KMS-11 (cell line): Measurements from ENCODE around the gene ABITRAM.

ENCODE experiments used
- H2AFZ ChIP-seq: fragments of 200-600 bp; sonication (generic); 2 replicates; pipeline ENCODE4 v1.6.1; 2016; ENCODE audit warnings: antibody characterized with exemption, mixed run types, low read depth
- H3K27ac ChIP-seq: fragments of 200-600 bp; sonication (generic); 2 replicates; pipeline ENCODE4 v1.6.1; 2016; ENCODE audit warnings: mild to moderate bottlenecking, mixed run types
- H3K27me3 ChIP-seq: fragments of 200-600 bp; sonication (generic); 2 replicates; pipeline ENCODE4 v1.6.1; 2017; ENCODE audit warnings: mild to moderate bottlenecking, low read depth, mixed run types, moderate library complexity; ENCODE audit not compliant: insufficient read depth
- H3K36me3 ChIP-seq: fragments of 200-600 bp; sonication (generic); 2 replicates; pipeline ENCODE4 v1.6.1; 2017; ENCODE audit warnings: mild to moderate bottlenecking, mixed run types; ENCODE audit not compliant: insufficient read depth
- H3K4me1 ChIP-seq: fragments of 200-600 bp; sonication (generic); 2 replicates; pipeline ENCODE4 v1.6.1; 2016; ENCODE audit warnings: mild to moderate bottlenecking, low read depth, mixed run types; ENCODE audit not compliant: poor library complexity, severe bottlenecking
- H3K4me2 ChIP-seq: fragments of 200-600 bp; sonication (generic); 2 replicates; pipeline ENCODE4 v1.7.0; 2016; ENCODE audit warnings: mild to moderate bottlenecking, mixed run types
- H3K4me3 ChIP-seq: fragments of 200-600 bp; sonication (generic); IDR thresholded peaks from 2 replicates; pipeline ENCODE4 v1.6.1; 2017; ENCODE audit warnings: low read depth, low read length, mixed read lengths; ENCODE audit not compliant: insufficient read depth
- H3K79me2 ChIP-seq: fragments of 200-600 bp; sonication (generic); 2 replicates; pipeline ENCODE4 v1.6.1; 2016; ENCODE audit warnings: low read depth, mixed run types; ENCODE audit not compliant: insufficient read depth
- H3K9ac ChIP-seq: fragments of 200-600 bp; sonication (generic); 2 replicates; pipeline ENCODE4 v1.6.1; 2016; ENCODE audit warnings: mild to moderate bottlenecking, mixed run types
- H4K20me1 ChIP-seq: fragments of 200-600 bp; sonication (generic); 2 replicates; pipeline ENCODE4 v1.6.1; 2016; ENCODE audit warnings: mild to moderate bottlenecking, mixed run types; ENCODE audit not compliant: insufficient read depth
- CTCF ChIP-seq: fragments of 200-600 bp; sonication (generic); conservative IDR thresholded peaks from 2 replicates; pipeline ENCODE4 v1.6.1; 2017; ENCODE audit warnings: low read depth, mild to moderate bottlenecking, antibody characterized with exemption, low read length, moderate library complexity, mixed read lengths

The ABITRAM gene

GRCh38 chr9:108921200-108921599 lies 13.0 kb upstream of the ABITRAM start:
- TF ChIP-seq CTCF = no peak
- Histone ChIP-seq H3K4me3 (no peak overlapping the region), H3K9ac (no peak overlapping the region), H3K27me3 (no peaks in the 10 kb centered on the region), H3K36me3 (peaks cover 6% of the 10 kb centered on the region; the same call in 1 of the 2 replicates), H2AFZ (no peak overlapping the region), H3K4me1 (no peaks in the 10 kb centered on the region), H3K27ac (no peak overlapping the region), H4K20me1 (no peaks in the 10 kb centered on the region), H3K4me2 (no peak overlapping the region), H3K79me2 (no peaks in the 10 kb centered on the region)

GRCh38 chr9:108924466-108924865 lies 9.7 kb upstream of the ABITRAM start:
- Histone ChIP-seq H3K36me3 (peaks cover 9% of the 10 kb centered on the region; the same call in 1 of the 2 replicates), H2AFZ (no peak overlapping the region), H4K20me1 (no peaks in the 10 kb centered on the region), H3K9ac (no peak overlapping the region), H3K27me3 (no peaks in the 10 kb centered on the region), H3K79me2 (no peaks in the 10 kb centered on the region), H3K4me2 (no peak overlapping the region), H3K4me1 (no peaks in the 10 kb centered on the region), H3K4me3 (no peak overlapping the region), H3K27ac (no peak overlapping the region)
- no peak for TF ChIP-seq CTCF

- peaks cover 24% of the 10 kb centered on the region; the same call in 1 of the 2 replicates for H3K79me2 ChIP-seq
- no peak overlapping the region for H3K9ac ChIP-seq
- H3K4me1 ChIP-seq = peaks cover 11% of the 10 kb centered on the region
- H3K27me3 ChIP-seq = no peaks in the 10 kb centered on the region
- no peak overlapping the region for H3K4me3 ChIP-seq
- H3K27ac ChIP-seq = no peak overlapping the region
- no peak overlapping the region for H2AFZ ChIP-seq
- no peak overlapping the region for H3K4me2 ChIP-seq
- H4K20me1 ChIP-seq = no peaks in the 10 kb centered on the region
- 0 out of 2 replicates have a peak, but pooled peaks cover 3% of the 10 kb centered on the region for H3K36me3 ChIP-seq
- no peak for TF ChIP-seq CTCF
Observed at GRCh38 chr9:108928386-108928785, 5.8 kb upstream of the ABITRAM start.

- Histone ChIP-seq H3K27me3 (no peaks in the 10 kb centered on the region), H2AFZ (peak overlapping the region; percentile 98), H4K20me1 (no peaks in the 10 kb centered on the region), H3K4me2 (peak overlapping the region; percentile 95), H3K4me1 (peaks cover 20% of the 10 kb centered on the region), H3K36me3 (0 out of 2 replicates have a peak, but pooled peaks cover 3% of the 10 kb centered on the region), H3K27ac (peak overlapping the region; percentile 68), H3K4me3 (no peak overlapping the region), H3K79me2 (peaks cover 35% of the 10 kb centered on the region; the same call in 1 of the 2 replicates), H3K9ac (peak overlapping the region; percentile 66)
- TF ChIP-seq CTCF = no peak
Observed at GRCh38 chr9:108933231-108933717, 926 bp upstream of the ABITRAM start.
